Neural cell (in vitro differentiated cells): ENCODE results near the gene SLC10A3. TPM values are rescaled to one million over a fixed set of nuclear protein-coding genes. Genes with fewer than 3 reads are reported as not detected.

Source experiments
- H2AFZ ChIP-seq: fragments of 200-600, 300-800 bp; sonication (generic), shearing (Covaris generic); 2 replicates; pipeline ENCODE4 v1.6.0; 2014; ENCODE audit warnings: low read depth, mild to moderate bottlenecking, antibody characterized with exemption, low read length, moderate library complexity
- H3F3A ChIP-seq: fragments of 200-600 bp; shearing (Covaris generic); 2 replicates; pipeline ENCODE4 v1.6.1; 2016; ENCODE audit warnings: mild to moderate bottlenecking, moderate library complexity, mixed read lengths, antibody characterized with exemption, low read length; ENCODE audit not compliant: insufficient read depth, poor library complexity, severe bottlenecking
- H3K27ac ChIP-seq: fragments of 200-600, 300-800 bp; sonication (generic), shearing (Covaris generic); 2 replicates; pipeline ENCODE4 v1.5.1; 2014; ENCODE audit warnings: mild to moderate bottlenecking, low read length, moderate library complexity
- H3K27me3 ChIP-seq: fragments of 300-800, 200-600 bp; sonication (generic), shearing (Covaris generic); 2 replicates; pipeline ENCODE4 v1.6.0; 2014; ENCODE audit warnings: mild to moderate bottlenecking, low read depth, low read length, moderate library complexity; ENCODE audit not compliant: insufficient read depth
- H3K36me3 ChIP-seq: fragments of 300-800, 200-600 bp; sonication (generic), shearing (Covaris generic); 2 replicates; pipeline ENCODE4 v1.5.1; 2014; ENCODE audit warnings: mild to moderate bottlenecking, antibody characterized with exemption, low read length, moderate library complexity; ENCODE audit not compliant: insufficient read depth
- H3K4me2 ChIP-seq: fragments of 300-800, 200-600 bp; sonication (generic), shearing (Covaris generic); 2 replicates; pipeline ENCODE4 v1.6.0; 2014; ENCODE audit warnings: mild to moderate bottlenecking, low read length
- H3K4me3 ChIP-seq: fragments of 300-800, 200-600 bp; sonication (generic), shearing (Covaris generic); 2 replicates; pipeline ENCODE4 v1.5.1; 2014; ENCODE audit warnings: mild to moderate bottlenecking, low read length, moderate library complexity
- H3K79me2 ChIP-seq: fragments of 200-600 bp; shearing (Covaris generic); replicated peaks from 2 replicates; pipeline ENCODE4 v1.6.0; 2014; ENCODE audit warnings: mild to moderate bottlenecking, low read length, moderate library complexity; ENCODE audit not compliant: insufficient read depth
- H3K9ac ChIP-seq: fragments of 300-800, 200-600 bp; sonication (generic), shearing (Covaris generic); 2 replicates; pipeline ENCODE4 v1.6.1; 2016; ENCODE audit warnings: mild to moderate bottlenecking, low read length, mixed read lengths
- H3K9me2 ChIP-seq: fragments of 200-600 bp; shearing (Covaris generic); 2 replicates; pipeline ENCODE4 v1.6.1; 2016; ENCODE audit warnings: mild to moderate bottlenecking, low read length, mixed read lengths; ENCODE audit not compliant: insufficient read depth
- H3K9me3 ChIP-seq: fragments of 200-600, 300-800 bp; sonication (generic), shearing (Covaris generic); 2 replicates; pipeline ENCODE4 v1.6.1; 2016; ENCODE audit warnings: mild to moderate bottlenecking, mixed run types, low read length, moderate library complexity, mixed read lengths
- H4K20me1 ChIP-seq: fragments of 200-600 bp; shearing (Covaris generic); 2 replicates; pipeline ENCODE4 v1.6.1; 2016; ENCODE audit warnings: mild to moderate bottlenecking, mixed run types; ENCODE audit not compliant: insufficient read depth
- CTCF ChIP-seq: fragments of 450-650 bp; IDR thresholded peaks from 2 replicates; pipeline ENCODE4 v1.5.1; 2014; ENCODE audit warnings: antibody characterized with exemption, mild to moderate bottlenecking, moderate library complexity; ENCODE audit not compliant: poor library complexity, severe bottlenecking
- EP300 ChIP-seq: fragments of 450-650 bp; conservative IDR thresholded peaks from 2 replicates; pipeline ENCODE4 v1.6.1; 2014; ENCODE audit warnings: antibody characterized with exemption, mild to moderate bottlenecking, moderate library complexity; ENCODE audit not compliant: poor library complexity, severe bottlenecking
- EZH2 ChIP-seq: fragments of 200-600, 300-800 bp; shearing (Covaris generic), sonication (generic); IDR thresholded peaks from 2 replicates; pipeline ENCODE4 v1.6.1; 2014; ENCODE audit warnings: antibody characterized with exemption, low read length, borderline replicate concordance, mild to moderate bottlenecking; ENCODE audit not compliant: insufficient read depth, poor library complexity, severe bottlenecking
- MXI1 ChIP-seq: fragments of 450-650 bp; conservative IDR thresholded peaks from 2 replicates; pipeline ENCODE4 v1.6.1; 2014; ENCODE audit warnings: antibody characterized with exemption, mild to moderate bottlenecking; ENCODE audit not compliant: poor library complexity, severe bottlenecking
- POLR2AphosphoS5 ChIP-seq: IDR thresholded peaks from 2 replicates; pipeline ENCODE4 v1.6.1; 2012
- RAD21 ChIP-seq: fragments of 450-650 bp; conservative IDR thresholded peaks from 2 replicates; pipeline ENCODE4 v1.6.1; 2014; ENCODE audit warnings: antibody characterized with exemption, mild to moderate bottlenecking, moderate library complexity
- REST ChIP-seq: IDR thresholded peaks from 2 replicates; pipeline ENCODE4 v1.6.1; 2012; ENCODE audit warnings: borderline replicate concordance
- SMC3 ChIP-seq: fragments of 450-650 bp; conservative IDR thresholded peaks from 2 replicates; pipeline ENCODE4 v1.6.1; 2014; ENCODE audit warnings: antibody characterized with exemption, mild to moderate bottlenecking, moderate library complexity; ENCODE audit not compliant: poor library complexity
- TAF1 ChIP-seq: IDR thresholded peaks from 2 replicates; pipeline ENCODE4 v1.6.1; 2012; ENCODE audit warnings: low read depth
- polyA plus RNA-seq: library from polyadenylated mRNA; depleted of rRNA; stranded (reverse); fragments of >200 nt; gene quantifications from 2 replicates; pipeline ENCODE4 v1.2.3, GENCODE V29; 2014

SLC10A3 gene
- polyA plus RNA-seq, 1 donor from 2014 or later, result 2.7 TPM

GRCh38 chrX:154466036-154466435 is 24.4 kb downstream of the SLC10A3 start:
- Histone ChIP-seq H3K9me2 (no peaks in the 10 kb centered on the region), H3K9ac (no peak overlapping the region), H3F3A (no peaks in the 10 kb centered on the region), H2AFZ (no peak overlapping the region), H3K36me3 (no peaks in the 10 kb centered on the region), H3K4me3 (no peak overlapping the region), H4K20me1 (no peaks in the 10 kb centered on the region), H3K79me2 (no peaks in the 10 kb centered on the region), H3K9me3 (no peaks in the 10 kb centered on the region), H3K27ac (no peak overlapping the region), H3K27me3 (no peaks in the 10 kb centered on the region), H3K4me2 (no peak overlapping the region)
- TF ChIP-seq EZH2, result no peak
- TF ChIP-seq SMC3, result no peak
- no peak for TF ChIP-seq EP300
- TF ChIP-seq TAF1, result no peak
- TF ChIP-seq REST, result no peak
- no peak for TF ChIP-seq RAD21
- no peak for TF ChIP-seq CTCF
- TF ChIP-seq MXI1, result no peak
- no peak for TF ChIP-seq POLR2AphosphoS5

GRCh38 chrX:154465601-154466000 is 24.8 kb downstream of the SLC10A3 start:
- Histone ChIP-seq H3K36me3 (no peaks in the 10 kb centered on the region), H4K20me1 (no peaks in the 10 kb centered on the region), H3K9me3 (no peaks in the 10 kb centered on the region)

More at GRCh38 chrX:154465601-154466000, 24.8 kb downstream of the SLC10A3 start:
- no peak overlapping the region for H3K4me3 ChIP-seq
- peaks cover 3% of the 10 kb centered on the region for H3K79me2 ChIP-seq
- no peak overlapping the region for H2AFZ ChIP-seq
- H3K9ac ChIP-seq, result no peak overlapping the region
- no peaks in the 10 kb centered on the region for H3F3A ChIP-seq
- no peak overlapping the region for H3K4me2 ChIP-seq
- no peaks in the 10 kb centered on the region for H3K9me2 ChIP-seq
- H3K27ac ChIP-seq, result no peak overlapping the region
- no peaks in the 10 kb centered on the region for H3K27me3 ChIP-seq
- TF ChIP-seq EZH2 (no peak), EP300 (no peak), REST (no peak), SMC3 (no peak), RAD21 (no peak), TAF1 (no peak), MXI1 (no peak), CTCF (no peak), POLR2AphosphoS5 (no peak)
